GM19193 (cell line): ENCODE data around the gene PLA2G1B.

ENCODE experiments used
- POLR2A ChIP-seq: IDR thresholded peaks from 4 replicates; pipeline ENCODE4 v1.6.1; 2011; ENCODE audit not compliant: insufficient read depth, insufficient read length; ENCODE audit errors: extremely low read depth

The PLA2G1B gene

GRCh38 chr12:120317224-120318105 is 10.1 kb downstream of the PLA2G1B start:
- TF ChIP-seq POLR2A, result peak; percentile 86

GRCh38 chr12:120316798-120317223 is 10.8 kb downstream of the PLA2G1B start:
- TF ChIP-seq POLR2A, result no peak

GRCh38 chr12:120314220-120314619 is 13.4 kb downstream of the PLA2G1B start:
- TF ChIP-seq POLR2A, result no peak

GRCh38 chr12:120301962-120302815 is 25.4 kb downstream of the PLA2G1B start, which contains the start of gene SIRT4:
TSS of gene SIRT4 (plus strand) at chr12:120302321. CDS start at chr12:120303562, 1,241 bp downstream.
- peak; percentile 39 for TF ChIP-seq POLR2A

- peak; percentile 100 for TF ChIP-seq POLR2A
Observed at GRCh38 chr12:120292661-120293531, 34.7 kb downstream of the PLA2G1B start, which contains the start of gene RNU4-1. TSS of gene RNU4-1 (minus strand) at chr12:120293237.

- TF ChIP-seq POLR2A, result no peak
Observed at GRCh38 chr12:120292411-120292660, 35.2 kb downstream of the PLA2G1B start.

- TF ChIP-seq POLR2A, result no peak
Observed at GRCh38 chr12:120290609-120291305, 36.8 kb downstream of the PLA2G1B start.

GRCh38 chr12:120287491-120287890 is 40.1 kb downstream of the PLA2G1B start:
- TF ChIP-seq POLR2A, result no peak

GRCh38 chr12:120286768-120287490 is 40.6 kb downstream of the PLA2G1B start:
- no peak for TF ChIP-seq POLR2A

GRCh38 chr12:120284381-120284780 is 43.2 kb downstream of the PLA2G1B start:
- TF ChIP-seq POLR2A, result no peak

- no peak for TF ChIP-seq POLR2A
Observed at GRCh38 chr12:120283318-120283717, 44.3 kb downstream of the PLA2G1B start.

- TF ChIP-seq POLR2A, result no peak
Observed at GRCh38 chr12:120278137-120279069, 49.2 kb downstream of the PLA2G1B start.
